ENCODE measurements around the gene VPS35L.

- TF ChIP-seq CTCF (conservative IDR thresholded peaks at IDR 0.05; ENCODE audit: low read depth in 2 of 2) (no peak), STAT1 (IDR thresholded peaks at IDR 0.05; ENCODE audit: unreplicated experiment) (no peak), EZH2phosphoT487 (IDR thresholded peaks at IDR 0.05; ENCODE audit: unreplicated experiment) (no peak), POLR2AphosphoS5 (IDR thresholded peaks at IDR 0.05; ENCODE audit: low read depth) (no peak), EZH2 (IDR thresholded peaks at IDR 0.05; ENCODE audit: low read depth, unreplicated experiment) (no peak), REST (IDR thresholded peaks at IDR 0.05; ENCODE audit: unreplicated experiment) (no peak), CREB1 (CRISPR knock-in tag; IDR thresholded peaks at IDR 0.05; ENCODE audit: low read depth) (no peak)
Observed at GRCh38 chr16:19681637-19682036, 126.1 kb downstream of the VPS35L start.
